GM12892 (cell line): ENCODE measurements around the gene UGT2A1. TPM values are rescaled to one million over a fixed set of nuclear protein-coding genes. Genes with fewer than 3 reads are reported as not detected.
"Not testable (repeated sequence)": the region's sequence is repeated elsewhere in the genome, so short reads cannot be mapped to it uniquely, and the experiment has no call there.

ENCODE experiments used
- DNase-seq: peaks from one replicate; pipeline ENCODE4 v3.0.0; 2011; ENCODE audit not compliant: insufficient read length
- FAIRE-seq: peaks from 2 replicates; lab custom pipeline; 2011; peaks lifted over from hg19 to GRCh38; lab: Jason Lieb, UNC
- POLR2A ChIP-seq: IDR thresholded peaks from 2 replicates; pipeline ENCODE4 v1.6.1; 2011; ENCODE audit warnings: low read depth, low read length, control low read depth
- POLR2AphosphoS5 ChIP-seq: IDR thresholded peaks from 2 replicates; pipeline ENCODE4 v1.6.1; 2011; ENCODE audit warnings: low read depth, low read length, control low read depth
- TAF1 ChIP-seq: IDR thresholded peaks from 2 replicates; pipeline ENCODE4 v1.6.1; 2011; ENCODE audit warnings: low read depth, mild to moderate bottlenecking, control low read depth, low read length, borderline replicate concordance
- polyA plus RNA-seq: library from polyadenylated mRNA; unstranded; fragments of >200 nt; gene quantifications from one replicate; pipeline ENCODE4 v1.2.1, GENCODE V29; 2012; ENCODE audit warnings: missing spikeins, inconsistent platforms; ENCODE audit not compliant: missing spikeins

The UGT2A1 gene
- not detected for polyA plus RNA-seq

GRCh38 chr4:69653147-69653546 lies at the start of gene UGT2A1:
Gene UGT2A1, minus strand, starts transcription at chr4:69653247. Its CDS starts 5,603 bp downstream, at chr4:69647644.
- TF ChIP-seq TAF1 (no peak), POLR2AphosphoS5 (no peak), POLR2A (no peak)
- DNase-seq = no peak
- FAIRE-seq = no peak

DNA sequence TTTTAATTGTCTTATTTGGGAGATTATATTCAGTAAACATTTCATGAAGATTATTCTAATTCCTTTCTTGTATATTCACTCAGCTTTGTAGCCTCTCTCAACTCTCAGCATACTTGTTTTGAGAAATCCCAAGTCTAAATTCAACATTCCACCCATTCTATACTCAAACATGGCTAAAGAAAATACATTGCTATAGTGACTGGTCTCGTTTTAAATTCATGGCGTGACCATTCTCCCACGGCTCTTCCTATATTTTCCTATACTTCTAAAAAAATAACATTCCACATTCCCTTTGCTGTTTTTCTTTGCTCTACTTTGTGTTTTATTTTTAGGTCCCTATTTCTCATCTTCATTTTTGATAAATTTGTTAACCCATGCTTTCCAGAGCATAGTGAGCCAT lies 49.2 kb upstream of the UGT2A1 start:
- FAIRE-seq (no peak), DNase-seq (no peak)
- TF ChIP-seq POLR2AphosphoS5 = no peak
- TF ChIP-seq POLR2A = no peak
- TF ChIP-seq TAF1 = no peak

GRCh38 chr4:69701696-69702095 lies 48.6 kb upstream of the UGT2A1 start:
- FAIRE-seq (no peak), DNase-seq (no peak)

GRCh38 chr4:69697536-69698242 lies 44.6 kb upstream of the UGT2A1 start:
- TF ChIP-seq TAF1 (no peak), POLR2AphosphoS5 (no peak), POLR2A (no peak)
- DNase-seq (no peak), FAIRE-seq (peak; percentile 17)

More at GRCh38 chr4:69701696-69702095, 48.6 kb upstream of the UGT2A1 start:
- TF ChIP-seq TAF1 (no peak), POLR2A (no peak), POLR2AphosphoS5 (no peak)

GRCh38 chr4:69689599-69689998 lies 36.6 kb upstream of the UGT2A1 start:
- FAIRE-seq = no peak
- TF ChIP-seq POLR2A (no peak), TAF1 (no peak), POLR2AphosphoS5 (no peak)
- no peak for DNase-seq

DNA sequence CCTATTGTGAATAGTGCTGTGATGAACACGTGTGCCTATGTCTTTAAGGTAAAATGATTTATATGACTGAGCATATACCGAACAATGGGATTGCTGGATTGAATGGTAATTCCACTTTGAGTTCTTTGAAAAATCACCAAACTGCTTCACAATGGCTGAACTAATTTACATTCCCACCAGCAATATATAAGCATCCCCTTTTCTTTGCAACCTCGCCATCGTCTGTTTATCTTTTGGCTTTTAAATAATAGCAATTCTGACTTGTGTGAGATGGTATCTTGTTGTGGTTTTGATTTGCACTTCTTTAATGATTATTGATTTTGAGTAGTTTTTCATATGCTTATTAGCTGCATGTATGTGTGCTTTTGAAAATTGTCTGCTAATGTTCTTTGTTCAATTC lies 31.8 kb upstream of the UGT2A1 start:
- DNase-seq = no peak
- TF ChIP-seq TAF1 (no peak), POLR2AphosphoS5 (no peak), POLR2A (no peak)
- no peak for FAIRE-seq

DNA sequence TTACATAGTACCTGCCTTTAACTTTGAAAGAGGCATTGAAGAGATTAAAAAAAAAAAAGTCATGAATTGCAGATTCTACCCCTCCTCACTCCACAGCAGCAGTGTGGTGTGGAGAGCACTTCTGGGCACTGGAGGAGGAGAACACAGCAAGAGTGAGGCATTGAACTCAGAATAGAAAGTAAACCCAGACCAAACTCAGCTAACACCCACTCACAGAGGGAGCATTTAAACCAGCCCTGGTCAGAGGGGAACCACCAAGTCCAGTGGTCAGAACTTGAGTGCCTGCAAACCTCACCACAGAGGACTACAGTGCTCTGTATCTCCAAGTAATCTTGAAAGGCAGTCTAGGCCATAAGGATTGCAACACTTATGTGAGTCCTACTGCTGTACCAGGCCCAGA lies 15.6 kb upstream of the UGT2A1 start:
- FAIRE-seq (no peak), DNase-seq (no peak)
- no peak for TF ChIP-seq POLR2AphosphoS5
- TF ChIP-seq TAF1 = no peak
- TF ChIP-seq POLR2A = no peak

DNA sequence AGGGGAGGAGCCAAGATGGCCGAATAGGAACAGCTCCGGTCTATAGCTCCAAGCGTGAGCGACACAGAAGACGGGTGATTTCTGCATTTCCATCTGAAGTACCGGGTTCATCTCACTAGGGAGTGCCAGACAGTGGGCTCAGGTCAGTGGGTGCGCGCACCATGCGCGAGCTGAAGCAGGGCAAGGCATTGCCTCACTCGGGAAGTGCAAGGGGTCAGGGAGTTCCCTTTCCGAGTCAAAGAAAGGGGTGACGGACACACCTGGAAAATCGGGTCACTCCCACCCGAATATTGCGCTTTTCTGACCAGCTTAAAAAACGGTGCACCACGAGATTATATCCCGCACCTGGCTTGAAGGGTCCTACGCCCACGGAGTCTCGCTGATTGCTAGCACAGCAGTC lies 11.0 kb upstream of the UGT2A1 start:
- not testable (repeated sequence) for FAIRE-seq, DNase-seq

DNA sequence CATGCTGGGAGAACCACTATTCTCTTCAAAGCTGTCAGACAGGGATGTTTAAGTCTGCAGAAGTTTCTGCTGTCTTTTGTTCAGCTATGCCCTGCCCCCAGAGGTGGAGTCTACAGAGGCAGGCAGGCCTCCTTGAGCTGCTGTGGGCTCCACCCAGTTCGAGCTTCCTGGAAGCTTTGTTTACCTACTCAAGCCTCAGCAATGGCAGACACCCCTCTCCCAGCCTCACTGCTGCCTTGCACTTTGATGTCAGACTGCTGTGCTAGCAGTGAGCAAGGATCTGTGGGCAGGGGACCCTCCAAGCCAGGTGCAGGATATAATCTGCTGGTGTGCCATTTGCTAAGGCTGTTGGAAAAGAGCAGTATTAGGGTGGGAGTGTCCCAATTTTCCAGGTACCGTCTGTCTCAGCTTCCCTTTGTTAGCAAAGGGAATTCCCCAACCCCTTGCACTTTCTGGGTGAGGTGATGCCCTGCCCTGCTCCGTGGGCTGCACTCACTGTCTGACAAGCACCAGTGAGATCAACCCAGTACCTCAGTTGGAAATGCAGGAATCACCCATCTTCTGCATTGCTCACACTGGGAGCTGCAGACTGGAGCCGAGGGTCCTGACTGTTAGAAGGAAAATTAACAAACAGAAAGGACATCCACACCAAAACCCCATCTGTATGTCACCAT lies 8.2 kb upstream of the UGT2A1 start:
- DNase-seq, FAIRE-seq: not testable (repeated sequence)

GRCh38 chr4:69658133-69658532 lies 5.1 kb upstream of the UGT2A1 start:
- no peak for FAIRE-seq
- TF ChIP-seq POLR2AphosphoS5 (no peak), POLR2A (no peak), TAF1 (no peak)
- DNase-seq = no peak

DNA sequence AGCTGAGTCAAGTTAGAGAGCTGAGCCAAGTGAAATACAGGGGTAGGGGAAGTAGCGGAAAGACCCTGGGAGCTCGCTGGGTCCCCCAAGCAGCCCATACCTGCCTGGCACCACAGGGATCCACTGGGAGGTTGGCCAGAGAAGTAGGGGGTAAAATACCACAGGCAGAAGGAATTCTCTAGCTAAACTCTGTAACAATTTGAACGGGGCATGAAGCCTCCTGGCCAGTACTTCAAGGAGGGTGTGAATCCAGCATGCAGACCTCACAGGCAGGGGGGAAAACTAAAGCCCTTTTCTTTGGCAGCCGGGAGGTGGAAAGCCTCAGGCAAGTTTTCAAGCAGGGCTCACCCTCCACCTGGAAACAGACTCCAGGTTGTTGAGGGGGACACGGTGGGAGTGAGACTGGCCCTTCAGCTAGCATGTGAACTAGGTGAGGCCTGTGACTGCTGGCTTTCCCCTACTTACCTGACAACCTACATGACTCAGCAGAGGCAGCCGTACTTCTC lies 3.7 kb upstream of the UGT2A1 start:
- DNase-seq (no peak), FAIRE-seq (no peak)
- TF ChIP-seq POLR2A (no peak), TAF1 (no peak), POLR2AphosphoS5 (no peak)

- FAIRE-seq = no peak
- DNase-seq = no peak
- no peak for TF ChIP-seq POLR2A
- TF ChIP-seq TAF1 = no peak
- TF ChIP-seq POLR2AphosphoS5 = no peak
These were observed 2.2 kb downstream of the UGT2A1 start for GRCh38 chr4:69650872-69651271.
